Neural cell (in vitro differentiated cells): ENCODE data around the gene FGF1.

Source experiments
- CTCF ChIP-seq: fragments of 450-650 bp; IDR thresholded peaks from 2 replicates; pipeline ENCODE4 v1.5.1; 2014; ENCODE audit warnings: antibody characterized with exemption, mild to moderate bottlenecking, moderate library complexity; ENCODE audit not compliant: poor library complexity, severe bottlenecking
- TAF1 ChIP-seq: IDR thresholded peaks from 2 replicates; pipeline ENCODE4 v1.6.1; 2012; ENCODE audit warnings: low read depth

GRCh38 chr5:142661143-142661542 lies 24.7 kb downstream of the FGF1 start:
- TF ChIP-seq CTCF (no peak), TAF1 (no peak)
